Chondrocyte (in vitro differentiated cells): ENCODE measurements around the gene TMEM63C. TPM values are rescaled to one million over a fixed set of nuclear protein-coding genes. Genes with fewer than 3 reads are reported as not detected.

Experiments
- DNase-seq: peaks from one replicate; pipeline ENCODE4 v3.0.0; 2021; ENCODE audit warnings: mixed read lengths, low spot score
- H3K27ac Mint-ChIP-seq: one replicate; pipeline ENCODE4 v1.8.0; 2021; ENCODE audit warnings: mild to moderate bottlenecking, moderate library complexity, mixed read lengths; ENCODE audit not compliant: unreplicated experiment
- H3K27me3 Mint-ChIP-seq: 2 replicates; pipeline ENCODE4 v1.8.0; 2021; ENCODE audit warnings: low read depth, mixed read lengths
- H3K36me3 Mint-ChIP-seq: 2 replicates; pipeline ENCODE4 v1.8.0; 2021; ENCODE audit warnings: low read depth, mixed read lengths
- H3K4me1 Mint-ChIP-seq: 2 replicates; pipeline ENCODE4 v1.8.0; 2021; ENCODE audit warnings: low read depth, mild to moderate bottlenecking, mixed read lengths
- H3K4me3 Mint-ChIP-seq: one replicate; pipeline ENCODE4 v1.8.0; 2021; ENCODE audit warnings: mild to moderate bottlenecking, moderate library complexity, mixed read lengths; ENCODE audit not compliant: unreplicated experiment
- H3K9me3 Mint-ChIP-seq: 2 replicates; pipeline ENCODE4 v1.8.0; 2021; ENCODE audit warnings: low read depth, mixed read lengths
- CTCF ChIP-seq: fragments of 200-600 bp; sonication (generic); IDR thresholded peaks from 2 replicates; pipeline ENCODE4 v1.5.0; 2021; ENCODE audit warnings: antibody characterized with exemption, mild to moderate bottlenecking, moderate library complexity
- total RNA-seq: library from RNA; stranded (reverse); gene quantifications from 3 replicates; pipeline ENCODE4 v1.2.1, GENCODE V29; 2021

TMEM63C gene
- total RNA-seq, 1 donor from 2014 or later: 10.3 TPM

GRCh38 chr14:77190977-77191376 lies 9.4 kb downstream of the TMEM63C start:
- Mint-ChIP-seq H3K4me1 (no peaks in the 10 kb centered on the region), H3K9me3 (no peaks in the 10 kb centered on the region), H3K27ac (no peak overlapping the region), H3K27me3 (peaks cover 24% of the 10 kb centered on the region), H3K4me3 (no peak overlapping the region), H3K36me3 (peaks cover 2% of the 10 kb centered on the region)
- TF ChIP-seq CTCF: peak; percentile 32
- no peak for DNase-seq

GRCh38 chr14:77194706-77195105 lies 13.1 kb downstream of the TMEM63C start:
- Mint-ChIP-seq H3K27me3 (peaks cover 20% of the 10 kb centered on the region), H3K36me3 (peaks cover 7% of the 10 kb centered on the region), H3K9me3 (no peaks in the 10 kb centered on the region), H3K4me1 (no peaks in the 10 kb centered on the region), H3K27ac (no peak overlapping the region), H3K4me3 (no peak overlapping the region)
- no peak for DNase-seq
- TF ChIP-seq CTCF: no peak

- peak; percentile 77 for DNase-seq
- peaks cover 8% of the 10 kb centered on the region for H3K36me3 Mint-ChIP-seq
- H3K27me3 Mint-ChIP-seq: peaks cover 23% of the 10 kb centered on the region
- TF ChIP-seq CTCF: no peak
- H3K4me3 Mint-ChIP-seq: no peak overlapping the region
- H3K9me3 Mint-ChIP-seq: no peaks in the 10 kb centered on the region
- no peaks in the 10 kb centered on the region for H3K4me1 Mint-ChIP-seq
- H3K27ac Mint-ChIP-seq: no peak overlapping the region
Observed at GRCh38 chr14:77195766-77196165, 14.2 kb downstream of the TMEM63C start.

- no peak overlapping the region for H3K27ac Mint-ChIP-seq
- peaks cover 19% of the 10 kb centered on the region for H3K27me3 Mint-ChIP-seq
Observed at GRCh38 chr14:77197988-77198387, 16.4 kb downstream of the TMEM63C start.

GRCh38 chr14:77198561-77198960 lies 17.0 kb downstream of the TMEM63C start:
- no peak for TF ChIP-seq CTCF

More at GRCh38 chr14:77197988-77198387, 16.4 kb downstream of the TMEM63C start:
- Mint-ChIP-seq H3K4me1 (no peaks in the 10 kb centered on the region), H3K9me3 (no peaks in the 10 kb centered on the region), H3K4me3 (no peak overlapping the region), H3K36me3 (peaks cover 9% of the 10 kb centered on the region)
- TF ChIP-seq CTCF: no peak
- DNase-seq: peak; percentile 37

More at GRCh38 chr14:77198561-77198960, 17.0 kb downstream of the TMEM63C start:
- no peak for DNase-seq
- H3K27ac Mint-ChIP-seq: no peak overlapping the region
- no peaks in the 10 kb centered on the region for H3K9me3 Mint-ChIP-seq
- no peaks in the 10 kb centered on the region for H3K4me1 Mint-ChIP-seq
- H3K36me3 Mint-ChIP-seq: peaks cover 9% of the 10 kb centered on the region
- H3K27me3 Mint-ChIP-seq: peaks cover 22% of the 10 kb centered on the region
- no peak overlapping the region for H3K4me3 Mint-ChIP-seq
